Kidney epithelial cell (primary cell): ENCODE measurements around the gene THBS2. TPM values are rescaled to one million over a fixed set of nuclear protein-coding genes. Genes with fewer than 3 reads are reported as not detected.
"Not testable (repeated sequence)": the region's sequence is repeated elsewhere in the genome, so short reads cannot be mapped to it uniquely, and the experiment has no call there.

Experiments
- DNase-seq: peaks from one replicate; pipeline ENCODE4 v3.0.0-alpha.2; 2010; ENCODE audit warnings: low read depth
- H3K27me3 ChIP-seq: 2 replicates; pipeline ENCODE4 v1.6.0; 2011; ENCODE audit warnings: low read length; ENCODE audit not compliant: control insufficient read depth, insufficient read depth
- H3K36me3 ChIP-seq: 2 replicates; pipeline ENCODE4 v1.5.1; 2011; ENCODE audit warnings: low read length; ENCODE audit not compliant: control insufficient read depth, insufficient read depth
- H3K4me3 ChIP-seq: 2 replicates; pipeline ENCODE4 v1.5.1; 2011; ENCODE audit warnings: low read depth, mild to moderate bottlenecking, control low read depth, low read length
- total RNA-seq: library from RNA; depleted of rRNA; stranded (reverse); fragments of >200 nt; gene quantifications from 2 replicates; pipeline ENCODE4 v1.2.3, GENCODE V29; 2015
- TF ChIP-seq, protein P1 (sequence below): IDR thresholded peaks from 2 replicates; pipeline ENCODE4 v1.5.1; 2011; ENCODE audit warnings: mild to moderate bottlenecking, moderate library complexity, low read length, control low read depth, inconsistent platforms; ENCODE audit not compliant: insufficient read depth, poor library complexity, severe bottlenecking

THBS2 gene
- total RNA-seq, 1 donor from 2014 or later: 21.9 TPM

DNA sequence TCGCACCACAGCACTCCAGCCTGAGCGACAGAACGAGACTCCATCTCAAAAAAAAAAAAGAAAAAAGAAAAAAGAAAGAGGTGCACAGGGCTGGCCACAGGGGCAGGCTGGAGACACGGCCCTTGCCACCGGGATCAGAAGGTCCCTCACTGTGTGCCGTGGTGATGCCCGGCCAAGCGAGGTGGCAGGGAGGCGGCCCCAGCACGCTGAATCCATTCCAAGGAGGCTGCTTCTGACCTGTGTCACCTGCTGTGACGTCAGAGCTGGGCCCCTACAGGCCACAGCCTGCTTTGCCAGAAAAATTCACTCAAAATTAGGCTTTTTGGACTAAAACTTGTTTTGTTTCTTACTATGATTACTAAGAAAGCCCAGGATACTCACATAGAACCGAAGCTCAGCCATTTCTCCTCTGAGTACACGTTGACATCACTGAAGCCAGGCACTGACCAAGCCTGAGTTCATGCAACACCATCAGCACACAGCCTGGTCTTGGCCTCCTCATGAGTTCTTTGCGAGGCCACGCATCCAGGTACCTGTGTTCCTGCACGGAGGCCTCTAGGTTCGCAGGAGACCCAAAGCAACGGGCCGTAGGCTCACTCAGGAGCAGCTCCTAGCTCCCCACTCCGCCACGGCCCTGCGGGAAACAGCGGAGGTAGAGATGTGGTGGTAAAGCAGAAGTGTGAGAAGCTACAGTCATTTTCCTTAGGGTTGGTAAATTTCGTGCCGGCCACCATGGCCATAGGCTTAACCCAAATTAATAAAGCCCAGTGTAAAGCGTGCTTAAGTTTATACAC, 67.8 kb downstream of the THBS2 start:
- no peak for DNase-seq
- H3K4me3 ChIP-seq: no peak overlapping the region
- H3K27me3 ChIP-seq: no peaks in the 10 kb centered on the region
- TF ChIP-seq, protein P1, sequence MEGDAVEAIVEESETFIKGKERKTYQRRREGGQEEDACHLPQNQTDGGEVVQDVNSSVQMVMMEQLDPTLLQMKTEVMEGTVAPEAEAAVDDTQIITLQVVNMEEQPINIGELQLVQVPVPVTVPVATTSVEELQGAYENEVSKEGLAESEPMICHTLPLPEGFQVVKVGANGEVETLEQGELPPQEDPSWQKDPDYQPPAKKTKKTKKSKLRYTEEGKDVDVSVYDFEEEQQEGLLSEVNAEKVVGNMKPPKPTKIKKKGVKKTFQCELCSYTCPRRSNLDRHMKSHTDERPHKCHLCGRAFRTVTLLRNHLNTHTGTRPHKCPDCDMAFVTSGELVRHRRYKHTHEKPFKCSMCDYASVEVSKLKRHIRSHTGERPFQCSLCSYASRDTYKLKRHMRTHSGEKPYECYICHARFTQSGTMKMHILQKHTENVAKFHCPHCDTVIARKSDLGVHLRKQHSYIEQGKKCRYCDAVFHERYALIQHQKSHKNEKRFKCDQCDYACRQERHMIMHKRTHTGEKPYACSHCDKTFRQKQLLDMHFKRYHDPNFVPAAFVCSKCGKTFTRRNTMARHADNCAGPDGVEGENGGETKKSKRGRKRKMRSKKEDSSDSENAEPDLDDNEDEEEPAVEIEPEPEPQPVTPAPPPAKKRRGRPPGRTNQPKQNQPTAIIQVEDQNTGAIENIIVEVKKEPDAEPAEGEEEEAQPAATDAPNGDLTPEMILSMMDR: no peak
- H3K36me3 ChIP-seq: no peaks in the 10 kb centered on the region

DNA sequence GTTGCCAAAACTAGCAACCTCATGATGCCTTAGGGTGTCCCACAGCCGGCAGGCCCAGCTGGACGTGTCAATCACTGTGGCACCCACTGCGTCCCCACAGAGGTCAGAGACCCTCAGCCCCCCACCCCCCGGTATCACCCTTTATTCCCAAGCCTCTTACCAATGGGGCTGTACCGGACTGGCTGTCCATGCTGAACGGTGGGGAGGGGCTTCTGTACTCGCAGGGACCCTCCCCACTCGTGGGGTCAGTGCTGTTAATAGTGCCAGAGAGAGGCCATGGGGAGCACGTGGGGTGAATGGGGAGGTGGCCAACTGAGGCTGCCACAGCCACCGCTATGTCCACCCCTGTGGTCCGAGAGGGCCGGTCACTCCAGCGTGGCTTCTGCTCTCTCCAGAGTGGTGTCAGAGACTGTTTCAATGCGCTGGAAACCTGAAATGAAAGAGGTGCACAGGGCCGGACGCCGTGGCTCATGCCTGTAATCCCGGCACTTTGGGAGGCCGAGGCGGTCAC, 68.6 kb downstream of the THBS2 start:
- TF ChIP-seq, protein P1: no peak
- Histone ChIP-seq H3K27me3 (no peaks in the 10 kb centered on the region), H3K4me3 (no peak overlapping the region), H3K36me3 (no peaks in the 10 kb centered on the region)
- DNase-seq: no peak

DNA sequence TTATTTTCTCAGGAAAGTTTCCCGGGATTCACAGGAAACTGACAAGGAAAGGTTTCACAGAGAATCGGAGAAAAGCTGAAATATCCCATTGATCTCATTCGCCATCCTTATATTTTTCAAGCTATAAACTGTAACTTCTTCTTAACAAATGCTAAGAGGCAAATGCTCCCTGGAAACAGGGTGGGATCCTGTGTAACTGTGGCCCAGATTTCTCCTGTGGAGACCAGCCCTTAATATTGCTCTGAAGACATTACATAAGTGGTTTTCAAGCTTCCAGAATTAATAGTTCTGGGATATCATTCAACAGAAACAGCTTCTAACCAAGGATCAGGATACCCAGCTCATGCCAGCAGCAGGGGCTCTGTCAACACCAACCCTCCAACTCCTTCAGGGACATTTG, 69.2 kb downstream of the THBS2 start:
- Histone ChIP-seq H3K27me3 (no peaks in the 10 kb centered on the region), H3K36me3 (no peaks in the 10 kb centered on the region), H3K4me3 (no peak overlapping the region)
- DNase-seq: no peak
- TF ChIP-seq, protein P1: no peak

DNA sequence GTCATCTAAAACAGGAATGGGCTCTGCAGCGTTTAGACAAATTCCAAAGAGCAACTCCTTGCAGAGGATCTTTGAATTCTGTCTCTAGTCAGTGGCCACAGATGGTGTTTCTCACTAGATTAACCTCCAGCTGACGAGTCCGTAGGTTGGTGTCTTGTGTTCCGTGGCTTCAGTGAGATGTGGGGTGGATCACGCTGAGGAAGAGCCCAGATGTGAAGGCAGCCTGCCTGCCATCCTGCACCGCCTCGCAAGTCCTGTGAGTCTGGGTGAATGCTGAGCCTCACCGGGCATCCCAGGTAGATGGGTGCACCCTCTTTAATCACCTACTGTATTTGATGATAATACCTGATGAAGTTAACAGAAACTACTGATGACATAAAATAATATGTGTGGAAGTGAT, 70.4 kb downstream of the THBS2 start:
- Histone ChIP-seq H3K36me3 (no peaks in the 10 kb centered on the region), H3K4me3 (no peak overlapping the region), H3K27me3 (no peaks in the 10 kb centered on the region)
- TF ChIP-seq, protein P1: no peak
- DNase-seq: no peak

DNA sequence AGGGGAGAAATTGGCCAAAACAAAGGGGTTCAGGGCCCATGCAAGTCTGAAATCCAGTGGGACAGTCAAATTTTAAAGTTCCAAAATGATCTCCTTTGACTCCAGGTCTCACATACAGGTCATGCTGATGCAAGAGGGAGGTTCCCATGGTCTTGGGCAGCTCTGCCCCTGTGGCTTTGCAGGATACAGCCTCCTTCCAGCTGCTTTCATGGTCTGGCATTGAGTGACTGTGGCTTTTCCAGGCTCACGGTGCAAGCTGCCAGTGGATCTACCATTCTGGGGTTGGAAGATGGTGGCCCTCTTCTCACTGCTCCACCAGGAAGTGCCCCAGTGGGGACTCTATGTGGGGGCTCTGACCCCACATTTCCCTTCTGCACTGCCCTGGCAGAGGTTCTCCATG, 73.8 kb downstream of the THBS2 start:
- not testable (repeated sequence) for H3K4me3 ChIP-seq, DNase-seq, H3K36me3 ChIP-seq, H3K27me3 ChIP-seq

DNA sequence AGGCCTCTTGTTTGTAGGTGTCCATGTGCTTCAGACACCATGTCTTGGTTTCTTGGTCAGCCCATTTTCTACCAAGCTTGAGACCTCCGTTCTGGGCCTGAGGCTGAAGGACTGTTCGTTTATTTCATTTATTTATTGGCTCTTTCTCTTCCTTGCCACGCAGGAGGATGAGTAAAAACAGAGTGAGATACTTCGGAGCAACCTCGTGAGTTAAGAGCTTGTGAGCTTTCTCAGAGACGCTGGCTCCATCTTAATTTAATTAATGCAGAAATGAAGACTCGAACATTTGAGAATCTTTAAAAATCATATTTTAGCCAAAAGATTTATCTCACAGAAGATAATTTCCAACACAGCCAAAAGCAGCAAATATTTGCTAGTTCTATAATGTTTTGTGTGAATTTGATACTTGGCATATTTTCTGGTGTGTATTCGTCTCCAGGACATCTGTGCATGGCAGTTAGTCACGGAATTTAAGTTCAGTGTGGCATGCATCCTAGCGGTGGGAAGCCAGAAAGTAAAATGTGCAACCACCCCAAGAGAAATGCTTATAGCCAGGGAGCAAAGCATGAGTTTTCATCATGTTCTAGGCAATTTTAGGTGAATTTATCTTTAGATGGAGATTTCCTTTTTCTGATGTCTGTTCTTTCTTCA, 76.0 kb downstream of the THBS2 start:
- TF ChIP-seq, protein P1: no peak
- Histone ChIP-seq H3K36me3 (no peaks in the 10 kb centered on the region), H3K27me3 (no peaks in the 10 kb centered on the region), H3K4me3 (no peak overlapping the region)
- DNase-seq: no peak
